ENCODE data around the gene MCAM. TPM values are rescaled to one million over a fixed set of nuclear protein-coding genes. Genes with fewer than 3 reads are reported as not detected.

MCAM gene
- 9.2 to 12.5 TPM (median 11.6 TPM) in 5 replicates for total RNA-seq (2022; extraction: Qiagen RNA extraction; ENCODE audit: low read depth)

GRCh38 chr11:119316729-119317591, at the start of gene MCAM:
Gene MCAM, minus strand, starts transcription at chr11:119317130. Its CDS starts 29 bp downstream, at chr11:119317101.

GRCh38 chr11:119346605-119347004, 29.7 kb upstream of the MCAM start, which contains the start of gene MFRP:
Gene MFRP, minus strand, starts transcription at chr11:119346705. Its CDS starts 192 bp downstream, at chr11:119346513.

GRCh38 chr11:119340335-119341221, 23.6 kb upstream of the MCAM start, which contains the start of gene C1QTNF5:
Gene C1QTNF5, minus strand, starts transcription at chr11:119340883. Its CDS starts 486 bp downstream, at chr11:119340397.

GRCh38 chr11:119334174-119334930, 17.4 kb upstream of the MCAM start, which contains the start of gene RNF26:
Gene RNF26, plus strand, starts transcription at chr11:119334527. Its CDS starts 596 bp downstream, at chr11:119335123.

Other genes starting within 250 kb of the MCAM start
- 11.2 to 13.2 TPM (median 11.8 TPM) in 5 replicates for gene VPS11, start 249.3 kb downstream of the MCAM start, total RNA-seq (2022; extraction: Qiagen RNA extraction; ENCODE audit: low read depth)
- 46.9 to 53.3 TPM (median 50.0 TPM) in 5 replicates for gene HMBS, start 232.2 kb downstream of the MCAM start, total RNA-seq (2022; extraction: Qiagen RNA extraction; ENCODE audit: low read depth)
- 34.8 to 40.4 TPM (median 38.9 TPM) in 5 replicates for gene DPAGT1, start 215.3 kb downstream of the MCAM start, total RNA-seq (2022; extraction: Qiagen RNA extraction; ENCODE audit: low read depth)
- 3.1 to 5.6 TPM (median 5.4 TPM) in 5 replicates for gene C2CD2L, start 209.8 kb downstream of the MCAM start, total RNA-seq (2022; extraction: Qiagen RNA extraction; ENCODE audit: low read depth)
- 8.1 to 11.2 TPM (median 10.1 TPM) in 5 replicates for gene HINFP, start 195.6 kb downstream of the MCAM start, total RNA-seq (2022; extraction: Qiagen RNA extraction; ENCODE audit: low read depth)
- 0.24 to 0.37 TPM (median 0.30 TPM) in 5 replicates for gene ABCG4, start 168.1 kb downstream of the MCAM start, total RNA-seq (2022; extraction: Qiagen RNA extraction; ENCODE audit: low read depth)
- gene NLRX1, start 148.4 kb downstream of the MCAM start, total RNA-seq (2022; extraction: Qiagen RNA extraction; ENCODE audit: low read depth), result 9.2 to 11.5 TPM (median 10.2 TPM) in 5 replicates
- 0.08 to 0.34 TPM (median 0.30 TPM) in 3 of 5 replicates, not detected in the others for gene NHERF4, start 131.7 kb downstream of the MCAM start, total RNA-seq (2022; extraction: Qiagen RNA extraction; ENCODE audit: low read depth)
- gene CBL, start 110.8 kb downstream of the MCAM start, total RNA-seq (2022; extraction: Qiagen RNA extraction; ENCODE audit: low read depth), result 5.4 to 9.4 TPM (median 8.4 TPM) in 5 replicates
- 29.4 to 37.4 TPM (median 34.2 TPM) in 5 replicates for gene RNF26, start 17.4 kb upstream of the MCAM start, total RNA-seq (2022; extraction: Qiagen RNA extraction; ENCODE audit: low read depth)
- gene C1QTNF5, start 23.8 kb upstream of the MCAM start, total RNA-seq (2022; extraction: Qiagen RNA extraction; ENCODE audit: low read depth), result not detected in 5 replicates
- not detected in 5 replicates for gene MFRP, start 29.6 kb upstream of the MCAM start, total RNA-seq (2022; extraction: Qiagen RNA extraction; ENCODE audit: low read depth)
- 0.48 to 0.79 TPM (median 0.68 TPM) in 5 replicates for gene USP2, start 64.6 kb upstream of the MCAM start, total RNA-seq (2022; extraction: Qiagen RNA extraction; ENCODE audit: low read depth)
- 8.9 to 17.2 TPM (median 13.7 TPM) in 5 replicates for gene THY1, start 106.0 kb upstream of the MCAM start, total RNA-seq (2022; extraction: Qiagen RNA extraction; ENCODE audit: low read depth)